Measurements from ENCODE around the gene KNTC1.
"Not testable (repeated sequence)": the region's sequence is repeated elsewhere in the genome, so short reads cannot be mapped to it uniquely, and the experiment has no call there.

KNTC1 gene

DNA sequence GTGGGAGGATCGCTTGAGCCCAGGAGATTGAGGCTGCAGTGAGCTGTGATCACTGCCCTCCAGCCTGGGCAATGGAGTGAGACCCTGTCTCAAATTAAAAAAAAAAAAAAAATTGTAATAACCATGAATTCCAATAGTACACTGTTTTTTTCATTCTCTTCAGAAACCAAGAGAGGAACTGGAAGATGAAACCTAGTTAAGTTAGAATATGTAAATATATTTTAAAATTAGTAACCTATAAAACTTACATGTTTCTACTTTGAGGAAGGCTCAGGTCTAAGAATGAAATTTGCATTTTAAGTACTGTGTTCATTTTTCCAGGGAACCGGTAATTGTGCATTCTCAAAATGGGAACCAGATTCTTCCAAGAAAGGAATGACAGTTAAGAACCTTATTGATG lies 18.8 kb downstream of the KNTC1 start:
- Histone ChIP-seq H4K20me1 (no peaks in the 10 kb centered on the region; the same call in 1 of the 2 replicates), H3K9me3 (no peaks in the 10 kb centered on the region), H3K36me3 (peaks cover 96% of the 10 kb centered on the region), H3K4me3 (no peak overlapping the region), H3K27me3 (no peaks in the 10 kb centered on the region), H3K27ac (no peak overlapping the region), H3K4me2 (no peak overlapping the region), H3K9ac (no peak overlapping the region), H3K4me1 (peaks cover 4% of the 10 kb centered on the region)
- TF ChIP-seq Cebpa-rat (IDR thresholded peaks at IDR 0.05), result no peak

DNA sequence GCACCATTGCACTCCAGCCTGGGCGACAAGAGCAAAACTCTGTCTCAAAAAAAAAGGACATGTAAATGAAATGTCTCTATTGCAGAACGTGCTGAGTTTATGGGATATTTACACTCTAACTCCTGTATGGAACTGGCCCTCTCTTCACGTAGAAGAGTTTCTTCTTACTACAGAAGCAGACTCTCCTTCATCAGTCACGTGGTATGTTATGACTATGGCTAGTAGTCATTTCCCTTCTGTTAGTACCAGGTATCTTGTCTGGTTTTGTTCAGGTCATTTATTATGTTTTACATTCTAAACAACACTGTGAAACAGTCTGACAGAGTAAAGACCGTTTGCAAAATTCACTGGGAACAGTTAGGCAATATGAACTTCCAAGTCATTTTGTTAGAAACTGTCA lies 20.3 kb downstream of the KNTC1 start:
- Histone ChIP-seq H3K9ac (no peak overlapping the region), H3K27ac (no peak overlapping the region), H3K27me3 (no peaks in the 10 kb centered on the region), H3K4me1 (no peaks in the 10 kb centered on the region), H3K4me2 (no peak overlapping the region), H4K20me1 (no peaks in the 10 kb centered on the region; the same call in 1 of the 2 replicates), H3K36me3 (peaks cover 97% of the 10 kb centered on the region), H3K9me3 (no peaks in the 10 kb centered on the region), H3K4me3 (no peak overlapping the region)
- no peak for TF ChIP-seq Cebpa-rat (IDR thresholded peaks at IDR 0.05)

DNA sequence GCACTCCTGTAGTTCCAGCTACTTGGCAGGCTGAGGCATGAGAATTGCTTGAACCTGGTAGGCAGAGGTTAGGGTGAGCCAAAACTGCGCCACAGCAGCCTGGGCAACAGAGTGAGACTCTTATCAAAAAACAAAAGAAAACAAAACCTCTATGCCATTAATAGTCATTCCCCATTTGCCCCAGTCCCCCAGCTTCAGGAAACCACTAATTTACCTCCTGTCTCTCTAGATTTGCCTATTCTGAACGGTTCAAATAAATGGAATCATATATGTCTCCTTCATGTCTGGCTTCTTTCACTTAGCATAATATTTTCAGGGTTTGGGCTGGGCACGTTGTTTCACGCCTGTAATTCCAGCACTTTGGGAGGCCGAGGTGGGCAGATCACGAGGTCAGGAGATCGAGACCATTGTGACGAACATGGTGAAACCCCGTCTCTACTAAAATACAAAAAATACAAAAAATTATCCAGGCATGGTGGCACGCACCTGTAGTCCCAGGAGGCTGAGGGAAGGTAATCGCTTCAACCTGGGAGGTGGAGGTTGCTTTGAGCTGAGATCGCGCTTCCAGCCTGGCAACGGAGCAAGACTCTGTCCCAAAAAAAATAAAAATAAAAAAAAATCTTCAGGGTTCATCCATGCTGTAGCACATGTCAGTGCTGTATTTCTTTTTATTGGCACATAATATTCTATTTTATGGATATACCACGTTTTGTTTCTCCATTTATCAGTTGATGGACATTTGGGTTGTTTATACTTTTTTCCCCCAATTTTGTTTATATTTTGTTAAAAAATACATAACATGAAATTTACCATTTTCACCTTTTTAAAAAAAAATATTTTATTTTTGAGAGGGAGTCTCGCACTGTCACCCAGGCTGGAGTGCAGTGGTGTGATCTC lies 31.9 kb downstream of the KNTC1 start:
- Histone ChIP-seq H3K27ac (no peak overlapping the region), H3K9ac (no peak overlapping the region), H4K20me1 (no peaks in the 10 kb centered on the region), H3K4me1 (no peaks in the 10 kb centered on the region), H3K9me3 (peaks cover 13% of the 10 kb centered on the region), H3K4me3 (no peak overlapping the region), H3K27me3 (no peaks in the 10 kb centered on the region), H3K36me3 (peaks cover 97% of the 10 kb centered on the region), H3K4me2 (no peak overlapping the region)
- TF ChIP-seq Cebpa-rat (IDR thresholded peaks at IDR 0.05), result no peak

DNA sequence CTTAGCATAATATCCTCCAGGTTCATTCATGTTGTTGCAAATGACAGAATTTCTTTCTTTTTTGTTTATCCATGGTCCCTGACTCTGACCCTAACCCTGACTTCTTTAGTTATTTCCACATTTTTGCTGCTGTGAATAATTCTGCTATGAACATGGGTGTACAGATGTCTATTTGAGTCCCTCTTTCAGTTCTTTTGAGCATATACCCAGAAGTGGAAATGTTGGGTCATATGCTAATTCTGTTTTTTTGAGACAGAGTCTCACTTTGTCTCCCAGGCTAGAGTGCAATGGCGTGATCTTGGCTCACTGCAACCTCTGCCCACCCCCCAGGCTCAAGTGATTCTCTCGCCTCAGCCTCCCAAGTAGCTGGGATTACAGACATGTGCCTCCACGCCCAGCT lies 33.1 kb downstream of the KNTC1 start:
- H3K9me3 ChIP-seq, result peaks cover 13% of the 10 kb centered on the region
- H3K9ac ChIP-seq, result no peak overlapping the region
- TF ChIP-seq Cebpa-rat (IDR thresholded peaks at IDR 0.05), result no peak
- H3K27me3 ChIP-seq, result no peaks in the 10 kb centered on the region
- no peak overlapping the region for H3K27ac ChIP-seq
- no peak overlapping the region for H3K4me2 ChIP-seq
- no peaks in the 10 kb centered on the region for H4K20me1 ChIP-seq
- no peak overlapping the region for H3K4me3 ChIP-seq
- H3K36me3 ChIP-seq, result peaks cover 97% of the 10 kb centered on the region
- H3K4me1 ChIP-seq, result no peaks in the 10 kb centered on the region

DNA sequence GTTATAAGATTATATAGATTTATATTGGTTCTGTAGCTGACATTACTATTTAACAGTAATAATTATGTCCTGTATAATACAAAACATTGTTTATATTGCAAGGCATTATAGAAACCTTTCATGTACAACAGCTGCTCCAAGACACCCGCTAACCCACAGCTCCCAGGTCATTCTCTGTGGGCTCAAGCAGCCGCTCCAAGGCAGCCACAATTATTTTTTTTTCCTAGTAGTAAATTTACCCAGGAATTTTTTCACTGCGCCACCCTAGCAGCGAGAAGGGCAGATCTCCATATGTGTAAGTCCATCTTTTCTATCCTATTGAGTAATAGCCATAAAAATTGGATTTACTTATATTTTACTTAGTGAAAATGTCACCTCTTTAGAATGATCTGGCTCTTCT lies 36.3 kb downstream of the KNTC1 start:
- H3K36me3 ChIP-seq, result peaks cover 95% of the 10 kb centered on the region
- H4K20me1 ChIP-seq, result no peaks in the 10 kb centered on the region
- TF ChIP-seq Cebpa-rat (IDR thresholded peaks at IDR 0.05), result no peak

DNA sequence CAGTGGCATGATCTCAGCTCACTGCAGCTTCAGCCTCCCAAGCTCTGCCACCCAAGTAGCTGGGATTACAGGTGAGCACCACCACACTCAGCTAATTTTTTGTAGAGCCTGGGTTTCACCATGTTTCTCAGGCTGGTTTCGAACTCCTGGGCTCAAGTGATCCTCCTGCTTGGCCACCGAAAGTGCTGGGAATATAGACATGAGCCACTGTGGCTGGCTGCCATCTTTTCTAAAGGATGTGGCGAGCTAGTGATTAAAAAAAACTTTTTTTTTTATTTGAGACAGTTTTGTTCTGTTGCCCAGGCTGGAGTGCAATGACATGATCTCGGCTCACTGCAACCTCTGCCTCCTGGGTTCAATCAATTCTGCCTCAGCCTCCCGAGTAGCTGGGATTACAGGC lies 39.8 kb downstream of the KNTC1 start:
- H3K36me3 ChIP-seq, result peaks cover 97% of the 10 kb centered on the region

More for the DNA sequence above, 36.3 kb downstream of the KNTC1 start:
- Histone ChIP-seq H3K9me3 (peaks cover 9% of the 10 kb centered on the region), H3K4me3 (no peak overlapping the region), H3K4me1 (no peaks in the 10 kb centered on the region), H3K27ac (no peak overlapping the region), H3K27me3 (no peaks in the 10 kb centered on the region), H3K4me2 (no peak overlapping the region), H3K9ac (no peak overlapping the region)

DNA sequence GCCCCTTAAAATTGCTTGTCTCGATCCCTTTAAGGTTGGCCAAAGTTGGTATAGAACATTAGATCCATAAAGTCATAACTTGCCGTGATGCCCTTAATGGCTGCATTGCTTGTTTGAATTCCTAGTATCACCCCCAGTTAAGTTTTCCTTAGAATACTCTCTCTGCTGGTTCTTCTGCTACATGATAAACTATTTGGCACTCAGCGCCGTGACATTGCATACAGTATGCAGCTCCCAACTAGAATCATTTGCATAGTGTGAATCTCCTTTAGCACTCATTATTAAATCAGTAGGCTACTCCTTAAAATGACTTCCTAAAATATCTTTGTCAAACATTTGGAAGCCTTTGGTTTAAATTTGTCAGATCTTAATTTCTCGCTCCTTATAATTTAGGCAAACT lies 42.2 kb downstream of the KNTC1 start:
- no peak for TF ChIP-seq Cebpa-rat (IDR thresholded peaks at IDR 0.05)
- Histone ChIP-seq H3K27me3 (no peaks in the 10 kb centered on the region), H3K36me3 (peaks cover 95% of the 10 kb centered on the region), H3K4me3 (no peak overlapping the region), H3K4me2 (no peak overlapping the region), H3K27ac (no peak overlapping the region), H3K9ac (no peak overlapping the region), H4K20me1 (no peaks in the 10 kb centered on the region), H3K9me3 (no peaks in the 10 kb centered on the region), H3K4me1 (no peaks in the 10 kb centered on the region)

More for the DNA sequence above, 39.8 kb downstream of the KNTC1 start:
- not testable (repeated sequence) for H3K9ac ChIP-seq, H3K4me3 ChIP-seq, H4K20me1 ChIP-seq, H3K9me3 ChIP-seq, H3K4me1 ChIP-seq, H3K4me2 ChIP-seq, H3K27ac ChIP-seq, H3K27me3 ChIP-seq

DNA sequence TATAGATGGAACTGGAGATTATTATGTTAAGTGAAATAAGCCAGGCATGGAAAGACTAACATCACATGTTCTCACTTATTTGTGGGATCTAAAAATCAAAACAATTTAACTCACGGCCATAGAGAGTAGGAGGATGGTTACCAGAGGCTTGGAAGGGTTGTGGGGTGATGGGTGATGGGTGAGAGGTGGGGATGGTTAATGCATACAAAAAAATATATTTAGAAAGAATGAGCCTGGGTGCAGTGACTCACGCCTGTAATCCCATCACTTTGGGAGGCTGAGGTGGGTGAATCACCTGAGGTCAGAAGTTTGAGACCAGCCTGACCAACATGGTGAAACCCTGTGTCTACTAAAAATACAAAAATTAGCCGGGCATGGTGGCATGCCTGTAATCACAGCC lies 43.0 kb downstream of the KNTC1 start:
- peaks cover 95% of the 10 kb centered on the region for H3K36me3 ChIP-seq
- H3K4me2 ChIP-seq, H3K27me3 ChIP-seq, H3K4me1 ChIP-seq, H3K27ac ChIP-seq, H3K4me3 ChIP-seq, H3K9me3 ChIP-seq, H3K9ac ChIP-seq, H4K20me1 ChIP-seq: not testable (repeated sequence)

DNA sequence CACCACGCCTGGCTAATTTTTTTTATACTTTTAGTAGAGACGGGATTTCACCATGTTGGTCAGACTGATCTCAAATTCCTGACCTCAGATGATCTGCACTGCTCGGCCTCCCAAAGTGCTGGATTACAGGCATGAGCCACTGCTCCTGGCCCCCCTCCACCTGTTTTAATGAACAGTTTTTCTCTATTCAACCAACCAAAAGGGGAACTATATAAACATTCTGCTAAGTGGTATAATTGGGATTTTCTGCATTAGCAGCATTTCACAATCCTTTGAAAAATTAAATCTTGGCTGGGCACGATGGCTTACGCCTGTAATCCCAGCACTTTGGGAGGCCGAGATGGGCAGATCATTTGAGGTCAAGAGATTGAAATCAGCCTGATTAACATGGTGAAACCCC lies 44.8 kb downstream of the KNTC1 start:
- Histone ChIP-seq H3K4me2 (no peak overlapping the region), H3K4me3 (no peak overlapping the region), H4K20me1 (no peaks in the 10 kb centered on the region), H3K9ac (no peak overlapping the region), H3K9me3 (no peaks in the 10 kb centered on the region), H3K27ac (no peak overlapping the region), H3K4me1 (no peaks in the 10 kb centered on the region), H3K36me3 (peaks cover 95% of the 10 kb centered on the region), H3K27me3 (no peaks in the 10 kb centered on the region)
- no peak for TF ChIP-seq Cebpa-rat (IDR thresholded peaks at IDR 0.05)

DNA sequence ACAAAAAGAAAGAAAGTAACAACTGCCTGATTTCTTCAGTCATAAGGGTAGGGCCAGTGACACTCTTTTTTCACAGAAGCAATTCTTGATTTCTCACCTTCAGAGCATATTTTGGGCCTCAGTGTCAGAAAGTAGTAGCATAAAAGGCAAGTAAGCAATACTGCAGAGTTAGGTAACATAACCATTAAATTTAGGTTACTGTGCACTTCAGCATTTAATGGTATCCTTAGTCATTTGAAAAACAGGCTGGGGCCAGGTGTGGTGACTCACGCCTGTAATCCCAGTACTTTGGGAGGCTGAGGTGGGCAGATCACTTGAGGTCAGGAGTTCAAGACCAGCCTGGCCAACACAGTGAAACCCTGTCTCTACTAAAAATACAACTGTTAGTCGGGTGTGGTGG lies 56.2 kb downstream of the KNTC1 start:
- H3K4me3 ChIP-seq, H3K27ac ChIP-seq: not testable (repeated sequence)
- H3K36me3 ChIP-seq, result peaks cover 89% of the 10 kb centered on the region

More for the DNA sequence above, 56.2 kb downstream of the KNTC1 start:
- not testable (repeated sequence) for H3K4me1 ChIP-seq, H3K27me3 ChIP-seq, H4K20me1 ChIP-seq, H3K9ac ChIP-seq, H3K9me3 ChIP-seq, H3K4me2 ChIP-seq
